Stimulated activated CD4-positive, alpha-beta T cell treated with anti-CD3 and anti-CD28 coated beads, Interleukin-4, amount 100 ng/mL, for 4 hours (primary cell): ENCODE data around the gene CD34.

ENCODE experiments used
- DNase-seq, 2 experiments: peaks; one replicate each; pipeline ENCODE4 v3.0.0-alpha.2; 2020

CD34 gene

DNA sequence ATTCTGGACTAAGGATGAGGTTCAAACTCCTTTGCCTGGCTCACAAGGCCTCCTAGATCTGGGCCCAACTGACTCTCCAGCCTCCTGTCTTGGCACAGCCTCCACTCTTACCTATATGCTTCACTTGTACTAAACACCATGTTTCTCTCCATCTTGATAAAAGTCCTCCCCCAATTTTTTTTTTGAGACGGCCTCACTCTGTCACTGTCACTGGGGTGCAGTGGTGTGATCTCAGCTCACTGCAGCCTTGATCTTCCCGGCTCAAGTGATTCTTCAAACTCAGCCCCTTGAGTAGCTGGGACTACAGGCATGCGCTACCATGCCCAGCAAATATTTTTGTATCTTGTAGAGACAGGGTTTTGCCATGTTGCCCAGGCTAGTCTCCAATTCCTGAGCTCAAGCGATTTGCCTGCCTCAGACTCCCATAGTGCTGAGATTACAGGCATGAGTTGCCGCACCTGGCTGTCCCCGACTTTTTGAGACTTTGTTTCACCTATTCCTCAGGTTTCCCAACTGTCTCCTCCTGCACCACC lies 39.7 kb downstream of the CD34 start:
- no peak for DNase-seq

DNA sequence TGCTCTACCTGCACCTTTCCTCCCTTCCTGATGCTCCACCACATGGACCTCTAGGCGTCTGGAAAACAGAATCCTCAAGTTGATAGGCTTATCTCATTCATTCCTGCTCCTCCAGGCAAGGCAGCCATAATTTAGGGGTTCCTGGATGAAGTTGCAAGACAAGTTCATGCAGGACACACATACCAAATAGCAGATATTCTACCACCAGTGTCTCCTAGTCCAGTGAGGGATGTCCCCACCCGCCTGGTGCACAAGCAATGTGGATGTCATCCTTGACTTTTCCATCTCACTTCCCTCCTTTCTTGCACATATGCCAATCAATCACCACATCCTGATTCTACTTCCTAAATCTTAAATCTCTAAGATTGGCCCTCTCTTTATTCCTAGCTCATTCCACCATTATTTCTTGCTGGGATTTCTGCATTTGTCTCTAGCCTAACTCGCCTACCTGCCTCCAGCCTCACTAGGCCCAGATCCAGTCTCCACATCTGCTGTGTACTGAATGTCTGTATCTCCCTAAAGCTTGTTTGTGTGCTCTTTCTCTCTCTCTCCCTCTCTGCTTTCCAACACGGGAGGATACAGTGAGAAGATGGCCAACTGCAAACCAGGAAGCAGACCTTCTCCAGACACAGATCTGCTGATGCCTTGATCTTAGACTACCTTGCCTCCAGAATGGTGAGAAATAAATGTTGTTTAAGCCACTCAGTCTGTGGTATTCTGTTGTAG lies 40.5 kb downstream of the CD34 start:
- no peak for DNase-seq

DNA sequence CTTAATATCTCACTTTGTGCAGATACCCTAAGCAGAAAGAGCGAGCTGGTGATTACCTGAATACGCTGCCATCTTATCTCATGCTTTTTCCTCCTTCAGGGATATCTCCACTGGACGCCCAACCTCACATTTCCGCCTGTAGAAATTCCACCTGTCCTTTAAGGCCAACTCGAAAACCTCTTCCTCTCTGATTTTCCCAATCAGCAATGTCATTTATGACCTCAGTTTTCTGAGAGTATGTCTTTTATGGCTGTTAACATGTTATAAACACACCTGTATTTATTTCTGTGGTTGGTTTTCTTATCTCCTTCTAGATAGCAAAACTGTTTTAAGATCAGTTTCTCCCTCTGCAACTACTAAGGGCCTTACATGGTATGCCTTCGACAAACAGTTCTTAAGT lies 41.1 kb downstream of the CD34 start:
- DNase-seq = no peak

DNA sequence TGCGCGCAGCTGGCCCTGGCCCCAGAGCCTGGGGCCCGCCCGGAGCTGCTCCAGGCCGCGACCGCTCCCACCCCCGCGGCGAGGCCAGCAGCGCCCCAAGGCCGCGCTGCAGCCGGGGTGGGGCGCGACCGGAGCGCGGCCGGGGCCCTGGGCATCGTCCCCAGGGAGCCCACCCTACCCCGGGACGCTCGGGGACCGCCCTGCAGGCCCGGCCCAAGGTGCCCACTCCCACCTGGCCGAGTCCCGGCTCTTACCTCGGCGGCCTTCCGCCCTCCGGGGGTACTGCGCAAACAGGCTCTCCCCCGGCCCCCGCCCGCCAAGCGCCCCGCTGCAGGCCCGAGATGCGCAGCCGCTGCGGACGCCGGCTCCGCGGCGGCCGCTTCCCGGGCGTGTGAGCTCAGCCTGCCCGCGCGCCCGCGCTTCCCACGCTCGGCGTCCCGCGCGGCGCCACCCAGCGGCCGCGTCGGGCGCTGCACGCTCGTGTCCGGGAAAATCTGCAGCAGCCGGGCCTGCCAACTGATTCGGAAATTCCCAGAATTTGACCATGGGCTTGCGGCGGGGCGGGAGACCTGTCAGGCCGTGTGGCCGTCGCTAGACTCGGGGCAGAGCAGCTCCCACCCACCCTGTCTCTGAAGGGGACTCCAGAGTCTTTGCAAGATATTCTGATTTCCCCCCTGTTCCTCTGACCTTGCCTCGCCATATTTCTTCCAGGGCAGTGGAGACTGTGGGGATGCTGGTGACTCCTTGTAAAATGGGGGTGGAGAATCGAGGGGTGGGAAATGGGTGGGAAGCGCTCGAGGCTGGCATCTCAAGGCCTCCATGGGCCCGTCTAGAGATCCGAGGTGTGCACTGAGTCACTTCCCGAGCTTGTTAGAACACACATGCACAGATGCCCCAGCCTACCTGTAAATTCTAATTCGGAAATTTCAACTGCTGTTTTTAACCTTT lies 41.9 kb downstream of the CD34 start:
- DNase-seq = peak; percentile 53 to 69

DNA sequence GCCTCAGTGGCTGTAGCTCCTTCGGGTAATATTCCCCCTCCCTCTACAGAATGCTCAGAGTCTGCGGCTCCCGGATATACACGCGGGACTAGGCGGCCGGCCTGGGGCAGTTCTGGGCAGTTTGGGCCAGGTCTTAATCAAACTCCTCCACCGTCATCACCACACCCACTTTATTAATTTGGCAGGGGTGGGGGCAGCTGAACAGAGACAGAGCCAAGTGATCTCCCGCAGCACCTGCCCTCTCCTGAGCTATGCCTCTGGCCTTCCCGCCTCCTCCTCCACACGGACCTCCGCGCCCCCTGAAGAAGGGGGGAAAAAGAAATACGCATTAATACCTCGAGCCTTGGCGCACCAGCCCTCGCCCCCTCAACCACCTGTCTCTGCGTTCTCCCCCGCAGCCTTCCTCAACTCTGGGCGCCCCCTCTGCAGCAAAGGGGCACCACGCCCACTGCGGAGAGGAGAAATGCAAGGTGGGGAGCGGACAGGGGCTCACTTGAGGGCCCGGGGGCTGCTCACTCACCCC lies 42.6 kb downstream of the CD34 start:
- peak in 1 of 2 experiments; percentile 6 for DNase-seq

DNA sequence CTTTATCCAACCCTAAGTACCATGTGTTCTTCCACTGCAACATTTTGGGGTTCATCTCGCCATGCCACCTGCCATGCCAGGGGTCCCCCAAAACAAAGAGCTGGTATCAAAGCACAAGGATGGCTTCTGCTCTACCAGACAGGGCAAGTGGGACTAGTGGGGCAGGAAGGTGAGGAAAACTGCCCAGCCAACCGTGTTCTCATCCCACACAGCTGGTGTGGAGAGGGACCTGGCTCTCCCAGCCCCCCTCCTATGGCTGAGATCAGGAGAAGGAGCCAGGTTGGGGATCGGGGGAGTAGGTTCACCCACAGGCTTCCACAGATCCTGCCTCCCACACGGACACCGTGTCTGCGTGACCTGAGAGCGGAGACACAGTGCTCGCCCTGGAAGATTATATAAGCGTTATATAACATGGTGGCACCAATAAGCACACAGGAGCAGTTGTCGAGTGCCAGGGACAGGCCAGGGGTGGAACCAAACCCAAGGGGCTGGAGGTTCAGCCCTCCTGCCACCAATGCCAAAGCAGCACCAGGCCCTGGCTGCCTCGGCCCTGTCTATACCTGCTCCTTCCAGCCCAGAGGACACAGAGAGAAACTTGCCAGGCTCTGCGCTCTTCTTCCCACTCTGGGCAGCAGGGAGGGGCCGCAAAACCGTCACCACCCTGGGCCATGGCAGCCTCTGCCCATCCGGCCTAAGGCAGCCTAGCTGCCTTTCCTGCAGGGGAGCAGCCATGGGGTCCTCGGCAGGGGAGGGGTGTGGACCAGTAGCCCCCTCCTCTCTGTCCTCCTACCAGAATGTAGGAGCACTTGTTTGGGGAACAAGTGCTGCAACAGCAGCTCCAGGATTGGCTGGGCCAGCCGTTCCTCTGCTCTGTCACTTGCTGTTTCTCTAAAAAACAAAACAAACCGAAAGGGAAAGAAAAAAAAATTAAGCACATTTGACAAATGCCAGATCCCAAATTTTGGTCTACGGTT lies 43.5 kb downstream of the CD34 start:
- peak in 1 of 2 experiments; percentile 6 for DNase-seq

DNA sequence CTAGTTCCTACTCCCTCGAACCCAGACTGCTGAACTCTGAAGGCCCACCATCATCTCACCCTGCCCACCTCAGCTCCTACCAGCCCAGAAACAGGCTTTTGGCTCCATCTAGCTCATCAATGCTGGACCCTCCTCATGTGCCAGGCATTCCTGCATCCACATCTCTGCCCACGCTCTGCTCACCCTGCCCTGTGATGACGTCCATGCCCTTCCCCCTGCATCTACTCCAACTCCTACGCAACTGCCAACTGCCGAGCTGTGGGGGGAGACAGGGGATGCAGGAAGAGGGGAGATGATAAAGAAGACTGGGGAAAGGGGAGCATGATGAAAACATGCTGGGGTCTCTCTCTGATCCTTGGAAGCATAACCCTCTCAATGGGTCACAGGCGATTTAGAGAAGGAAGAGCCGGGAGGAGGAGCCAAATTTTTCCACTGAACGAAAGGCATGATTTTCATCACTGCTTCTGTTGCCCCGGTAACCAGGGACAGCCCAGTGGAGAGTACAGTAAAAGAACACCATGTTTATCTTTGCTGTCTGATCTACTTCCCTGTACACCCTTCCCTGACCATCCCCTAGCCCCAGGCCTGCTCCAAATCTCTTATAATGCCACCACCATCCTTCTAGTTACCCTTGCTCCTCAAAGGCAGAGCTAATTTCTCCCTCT lies 44.3 kb downstream of the CD34 start:
- DNase-seq = peak in 1 of 2 experiments; percentile 36

DNA sequence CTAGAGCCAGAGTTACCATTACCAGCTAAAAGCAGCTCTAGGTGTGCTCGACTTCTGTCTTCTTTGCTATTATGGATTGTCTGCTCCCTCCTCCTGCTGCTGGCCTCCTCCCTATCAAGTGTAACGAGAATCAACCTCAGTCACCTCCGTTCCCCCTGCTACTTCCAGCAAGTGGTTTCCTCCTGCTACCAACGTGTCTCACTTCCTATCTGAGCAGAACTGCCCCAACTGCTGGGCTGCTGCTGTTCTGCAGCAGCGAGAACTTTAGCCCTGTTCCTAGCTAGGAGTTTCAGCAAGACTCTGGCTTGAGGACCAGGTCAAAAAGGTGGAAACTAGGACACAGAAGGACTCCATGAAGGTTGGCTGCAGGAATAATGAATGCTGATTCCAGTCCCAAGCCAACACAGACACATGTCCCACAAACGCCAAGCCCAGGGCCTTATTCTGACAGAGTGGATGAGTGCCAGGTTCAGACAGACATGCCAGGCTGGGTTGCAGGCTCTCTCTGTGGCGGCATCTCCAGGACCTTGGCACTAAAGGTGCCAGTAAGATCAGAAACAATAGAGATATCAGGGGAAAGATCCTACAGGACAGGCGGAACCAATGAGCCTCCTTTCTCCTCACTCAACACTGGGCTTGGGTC lies 46.9 kb downstream of the CD34 start:
- DNase-seq = peak in 1 of 2 experiments; percentile 34

DNA sequence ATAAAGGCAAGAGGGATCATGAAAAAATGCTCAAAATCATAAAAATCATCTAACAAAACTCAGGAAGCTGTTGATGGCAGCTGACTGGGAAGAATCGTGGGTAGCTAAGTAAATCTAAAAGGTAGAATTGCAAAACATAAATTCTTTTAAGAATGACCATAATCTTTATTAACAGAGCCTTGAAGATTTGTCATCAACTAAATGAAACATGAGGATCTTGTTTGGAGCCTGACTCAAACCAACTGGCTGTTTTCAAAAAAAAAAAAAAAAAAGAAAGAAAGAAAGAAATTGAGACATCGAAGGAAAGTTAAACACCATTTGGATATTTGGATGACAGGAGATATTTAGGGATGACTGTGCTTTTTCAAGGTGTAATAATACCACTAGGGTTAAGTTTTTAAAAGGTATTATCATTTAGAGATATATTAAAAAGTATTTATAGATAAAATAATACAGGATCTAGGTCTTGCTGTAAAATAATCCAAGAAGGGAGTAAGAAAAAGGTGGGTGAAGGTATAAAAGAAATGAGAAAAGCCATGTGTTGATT lies 48.6 kb downstream of the CD34 start:
- DNase-seq = no peak

DNA sequence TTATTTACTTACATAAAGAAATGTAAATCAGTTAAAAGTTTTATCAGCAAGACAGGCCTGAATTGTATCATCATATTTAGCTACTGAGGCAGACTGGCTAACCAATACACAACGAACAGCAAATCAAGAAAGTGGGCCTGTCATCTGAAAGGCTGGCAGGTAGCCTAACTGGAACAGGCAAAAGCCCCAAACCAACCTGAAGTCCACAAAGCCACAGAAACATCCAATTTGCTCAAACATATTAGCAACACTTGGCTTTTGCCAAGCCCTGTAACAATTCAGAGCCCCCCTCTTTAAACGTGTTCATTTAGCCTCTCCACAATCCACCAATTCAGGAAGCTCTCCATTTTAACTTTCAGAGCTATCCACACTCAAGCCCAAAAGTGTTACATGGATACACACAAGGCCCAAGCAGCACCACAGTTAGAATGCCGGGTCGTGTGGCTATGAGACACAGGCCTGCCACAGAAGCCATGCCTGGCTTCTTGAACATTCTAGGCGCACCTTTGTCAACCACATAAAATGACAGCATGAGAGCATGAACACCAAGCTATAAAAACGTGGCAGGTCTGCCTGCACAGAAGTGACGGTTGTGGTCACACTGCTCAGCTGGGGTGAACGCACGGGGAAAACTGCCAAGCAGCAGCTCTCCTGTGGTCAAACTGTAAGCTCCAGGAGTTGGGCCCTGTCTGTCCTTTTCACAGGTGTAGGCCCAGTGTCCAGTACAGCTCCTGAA lies 49.3 kb downstream of the CD34 start:
- DNase-seq = peak in 1 of 2 experiments; percentile 26

DNA sequence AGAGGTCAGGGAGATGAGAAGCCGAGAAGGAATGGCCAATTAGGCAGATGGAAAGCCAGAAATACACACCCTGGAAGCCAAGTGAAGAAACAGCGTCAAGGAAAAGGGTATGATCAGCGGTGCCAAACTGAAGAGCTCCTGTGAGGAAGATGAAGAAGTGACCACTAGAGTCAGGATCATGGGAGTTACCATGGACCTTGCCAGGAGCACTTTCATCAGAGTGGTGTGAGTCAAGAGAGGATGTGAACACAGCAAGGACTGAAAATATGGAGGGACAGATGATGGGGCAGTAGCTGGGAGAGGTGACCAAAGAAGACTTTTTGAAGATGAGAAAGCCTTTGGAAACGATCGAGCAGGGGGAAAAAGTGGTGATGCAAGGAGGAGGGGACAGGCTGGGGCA lies 50.4 kb downstream of the CD34 start:
- DNase-seq = no peak

DNA sequence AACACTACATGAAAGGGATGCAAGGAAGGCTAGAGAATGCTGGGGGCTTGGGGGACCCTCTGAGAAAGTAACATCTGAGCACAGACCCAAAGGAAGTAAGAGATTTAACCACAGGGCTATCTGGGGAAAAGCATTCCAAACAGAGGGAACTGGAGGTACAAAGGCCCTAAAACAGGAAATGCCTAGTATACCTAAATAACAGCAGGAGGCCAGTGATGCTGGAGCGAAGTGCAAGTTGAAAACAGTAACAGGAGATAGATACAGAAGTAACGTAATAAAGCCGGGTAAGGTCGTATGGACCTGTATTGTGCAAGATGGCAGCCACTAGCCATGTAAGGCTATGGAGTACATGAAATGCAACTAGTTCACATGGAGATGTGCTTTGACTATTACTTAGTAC lies 52.1 kb downstream of the CD34 start:
- no peak for DNase-seq

DNA sequence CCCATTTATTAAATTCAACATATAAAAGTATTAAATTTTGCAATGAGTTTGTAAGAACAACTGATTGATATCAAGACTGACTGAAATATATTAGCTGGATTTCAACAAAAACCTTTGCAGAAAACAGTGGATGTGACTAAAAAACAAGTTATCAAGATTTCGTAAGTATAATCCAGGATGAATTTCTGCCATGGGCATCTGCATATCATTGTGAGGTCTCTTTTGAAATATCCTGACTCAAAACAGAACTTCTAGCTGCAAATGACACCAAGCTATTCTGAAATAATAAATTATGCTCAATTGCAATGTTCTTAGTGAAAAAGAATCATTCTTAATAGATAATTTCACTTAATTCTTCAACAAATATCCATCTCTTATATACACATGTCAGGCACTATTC lies 52.6 kb downstream of the CD34 start:
- no peak for DNase-seq

DNA sequence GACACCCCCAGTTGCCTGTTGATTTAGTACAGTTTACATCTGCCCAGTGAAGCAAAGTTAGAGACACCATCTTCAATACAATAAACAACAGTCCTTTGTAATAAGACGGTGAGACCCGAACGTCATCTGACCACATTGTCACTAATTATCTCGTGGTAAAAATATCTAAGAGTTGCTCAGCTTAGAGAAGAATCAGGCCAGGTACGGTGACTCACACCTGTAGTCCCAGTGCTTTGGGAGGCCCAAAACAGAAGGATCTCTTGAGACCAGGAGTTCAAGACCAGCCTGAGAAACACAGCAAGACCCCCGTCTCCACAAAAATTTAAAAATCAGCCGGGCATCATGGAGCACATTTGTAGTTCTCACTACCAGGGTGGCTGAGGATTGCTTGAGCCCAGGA lies 53.5 kb downstream of the CD34 start:
- no peak for DNase-seq

DNA sequence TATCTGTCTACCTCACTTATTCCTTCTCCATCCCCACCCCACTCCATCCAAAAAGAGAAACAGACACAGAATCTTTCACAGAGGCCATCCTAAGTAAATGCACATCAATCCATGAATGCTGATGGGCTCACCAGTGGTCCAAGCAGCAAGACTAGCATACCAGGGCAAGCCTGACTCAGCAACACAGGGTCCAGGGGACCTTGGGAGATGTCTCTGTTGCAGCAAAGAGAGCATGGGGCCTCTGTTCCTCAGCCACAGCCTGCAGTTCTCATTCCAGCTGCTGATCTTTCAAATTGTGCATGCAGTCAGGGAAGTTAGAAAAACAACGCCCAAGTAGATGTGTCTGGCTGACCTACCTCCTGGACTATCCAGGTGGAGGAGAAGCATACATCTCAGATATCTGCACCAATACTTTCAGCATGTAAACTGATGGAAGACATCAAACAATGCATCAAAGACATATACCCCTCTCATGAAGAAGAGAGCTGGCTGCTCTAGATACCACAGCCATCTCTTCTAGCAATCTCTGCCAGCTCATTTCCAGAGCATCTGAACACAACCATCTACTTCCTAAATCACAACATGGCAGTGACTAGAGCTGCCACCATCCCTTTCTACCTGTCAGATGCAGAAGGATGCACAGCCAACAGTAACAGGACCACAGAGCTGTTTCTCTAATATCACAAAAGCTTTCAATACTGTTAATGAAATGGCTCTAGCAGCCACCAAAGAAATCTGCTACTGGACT lies 54.5 kb downstream of the CD34 start:
- no peak for DNase-seq

DNA sequence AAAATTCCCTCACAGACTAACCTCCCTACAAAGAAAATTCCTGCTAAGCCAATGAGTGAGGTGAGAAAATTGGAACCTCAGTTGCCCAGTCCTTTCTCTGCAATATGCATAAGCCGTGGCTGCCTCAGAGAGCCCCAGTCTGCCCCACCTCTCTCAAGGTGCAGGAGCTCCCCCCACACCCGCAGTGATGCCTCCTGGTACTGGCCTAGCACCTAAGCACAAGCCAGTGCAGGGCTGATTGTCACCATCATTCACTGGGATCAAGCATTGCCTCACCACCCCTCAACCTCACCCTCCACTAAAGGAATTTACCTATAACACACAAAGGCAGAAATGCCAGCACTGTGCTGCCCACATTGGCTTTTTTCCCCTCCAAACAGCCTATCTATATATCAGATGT lies 56.9 kb downstream of the CD34 start:
- no peak for DNase-seq

DNA sequence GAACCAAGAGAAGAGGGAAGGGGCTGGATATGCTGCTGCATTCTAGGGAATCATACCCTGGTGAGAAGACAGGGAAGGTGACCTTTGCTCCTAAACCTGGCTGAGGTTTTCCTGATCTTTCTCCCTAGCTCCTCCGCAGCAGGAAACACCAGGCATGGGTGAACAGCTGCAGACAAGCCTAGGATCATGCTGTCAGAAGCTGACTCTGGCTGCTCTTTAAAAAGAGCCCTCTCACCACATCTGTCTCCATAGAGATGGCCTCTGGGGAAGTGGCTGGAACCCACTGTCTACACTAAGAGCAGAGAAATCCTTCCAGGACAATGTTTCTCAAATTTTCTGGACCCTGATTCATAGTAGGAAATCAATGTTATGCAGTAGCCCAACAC lies 57.6 kb downstream of the CD34 start:
- no peak for DNase-seq

DNA sequence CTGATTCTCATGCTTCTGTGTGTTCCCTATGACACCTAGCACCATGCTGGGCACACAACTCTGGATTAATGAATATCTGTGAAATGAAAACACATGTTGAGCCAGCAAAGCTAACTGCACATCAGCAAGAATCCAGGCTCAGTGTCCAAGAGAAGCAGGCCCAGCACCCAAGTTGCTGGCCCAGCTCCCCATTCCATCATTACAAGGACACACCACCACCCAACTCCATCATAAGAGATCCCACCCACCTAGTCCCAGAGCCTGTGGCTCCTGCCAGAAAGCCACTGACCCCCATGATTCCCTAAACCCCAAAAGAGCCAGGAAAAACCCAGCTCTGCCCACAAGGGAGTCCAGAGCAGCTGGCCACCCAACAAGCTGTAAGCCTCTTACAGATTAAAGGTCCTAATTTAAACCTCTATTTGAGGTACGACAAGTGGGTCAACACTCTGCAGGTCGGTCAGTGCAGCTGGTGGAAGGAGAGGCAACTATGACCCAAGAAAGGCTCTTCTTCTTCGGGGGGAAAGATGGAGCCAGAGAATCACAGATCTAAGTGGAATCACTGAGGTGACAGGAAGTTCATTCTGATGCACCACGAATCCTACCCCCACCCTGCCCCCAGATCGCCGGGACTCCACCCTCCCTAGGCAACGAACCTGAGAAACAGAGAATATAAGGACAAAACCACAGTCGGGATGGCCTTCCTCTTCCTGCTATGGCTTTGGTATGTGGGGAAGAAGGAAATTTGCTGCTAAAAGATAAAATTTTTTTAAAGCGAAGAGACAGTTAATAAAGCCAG lies 58.2 kb downstream of the CD34 start:
- no peak for DNase-seq

DNA sequence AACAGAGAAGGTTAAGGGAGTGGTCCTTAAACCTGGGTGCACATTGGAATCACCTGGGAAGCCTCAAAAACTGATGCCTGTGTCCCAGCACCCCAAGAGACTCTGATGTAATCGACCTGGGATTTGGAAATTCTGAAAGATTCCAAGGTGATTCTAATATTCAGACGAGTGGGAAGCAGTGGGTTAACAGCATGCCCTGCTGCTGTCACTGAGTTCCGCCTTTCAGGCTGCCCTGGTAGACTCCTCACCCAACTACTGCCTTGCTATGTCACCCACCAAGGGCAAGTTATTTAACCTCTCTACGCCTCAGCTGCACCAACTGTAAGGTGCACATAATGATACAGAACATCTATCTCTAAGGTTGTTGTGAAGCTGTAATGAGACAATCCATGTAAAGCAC lies 59.2 kb downstream of the CD34 start:
- no peak for DNase-seq
